HepG2 (cell line): ENCODE measurements around the gene TBC1D5. TPM values are rescaled to one million over a fixed set of nuclear protein-coding genes. Genes with fewer than 3 reads are reported as not detected.

Experiments
- ATAC-seq: fragments of 200-7000 bp; cut with Tn5 transposase; 3 replicates; pipeline ENCODE4 v1.9.1; 2020; ENCODE audit warnings: mild to moderate bottlenecking, moderate library complexity
- BruUV-seq: library from RNA; stranded (reverse); fragments of 400-500 nt; replicated peaks from 2 replicates; lab custom pipeline; 2021; lab: Mats Ljungman, UMichigan
- CTCF ChIA-PET: fragments of 300-600 bp; formaldehyde crosslinking; extraction: SDS; loops from one replicate; lab custom pipeline; 2021; ENCODE audit warnings: low total read pairs, inconsistent platforms, low intra/inter-chr PET ratio; lab: Yijun Ruan, JAX
- POLR2A ChIA-PET: fragments of 350-600 bp; sonication (Branson Sonifier 250); formaldehyde crosslinking; loops from one replicate; lab custom pipeline; 2020; ENCODE audit warnings: antibody characterized with exemption, inconsistent platforms; lab: Yijun Ruan, JAX
- DNase-seq: peaks from one replicate; pipeline ENCODE4 v3.0.0-alpha.2; 2015; ENCODE audit warnings: low spot score
- FAIRE-seq: peaks from 3 replicates; lab custom pipeline; 2011; peaks lifted over from hg19 to GRCh38; lab: Jason Lieb, UNC
- H2AFZ ChIP-seq: one replicate; pipeline ENCODE4 v1.6.1; 2011; ENCODE audit warnings: low read length, inconsistent platforms
- H3K27ac ChIP-seq: fragments of 300-600 bp; 3 replicates; pipeline ENCODE4 v1.8.0; 2011; ENCODE audit warnings: mixed run types, mild to moderate bottlenecking, mixed read lengths, low read length, inconsistent platforms; ENCODE audit not compliant: insufficient read depth; ENCODE audit errors: extremely low read length
- H3K27me3 ChIP-seq, 2 experiments: fragments of 200-600 bp in 1 of 2; 2 replicates in 1 of 2; 3 replicates in 1 of 2; pipeline versions ENCODE4 v1.6.0 to v1.8.0; 2011; ENCODE audit warnings: low read length in 2 of 2, mild to moderate bottlenecking in 2 of 2, moderate library complexity in 2 of 2, inconsistent platforms in 1 of 2; ENCODE audit not compliant: insufficient read depth in 2 of 2, control insufficient read depth in 1 of 2
- H3K36me3 ChIP-seq, 2 experiments: fragments of 200-600 bp in 1 of 2; replicated peaks in 1 of 2; 2 replicates in 1 of 2; 3 replicates in 1 of 2; pipeline versions ENCODE4 v1.5.1 to v1.8.0; 2011; ENCODE audit warnings: low read length in 2 of 2, inconsistent platforms in 1 of 2; ENCODE audit not compliant: insufficient read depth in 2 of 2, control insufficient read depth in 1 of 2
- H3K4me1 ChIP-seq: 2 replicates; pipeline ENCODE4 v1.5.1; 2012; ENCODE audit warnings: low read length, inconsistent platforms; ENCODE audit not compliant: insufficient read depth
- H3K4me2 ChIP-seq: 2 replicates; pipeline ENCODE4 v1.6.0; 2011; ENCODE audit warnings: low read depth, low read length, inconsistent platforms
- H3K4me3 ChIP-seq, 3 experiments: fragments of 200-600 bp in 1 of 3; sonication (generic), shearing (Covaris generic) in 1 of 3; replicated peaks in 1 of 3; 2 replicates each; pipeline ENCODE4 v1.5.1; 2011 to 2016; ENCODE audit warnings: low read length in 3 of 3, inconsistent platforms in 2 of 3, low read depth in 2 of 3, mild to moderate bottlenecking in 2 of 3, control low read depth in 1 of 3, mixed read lengths in 1 of 3; ENCODE audit not compliant: insufficient read depth in 1 of 3
- H3K79me2 ChIP-seq: one replicate; pipeline ENCODE4 v1.6.1; 2011; ENCODE audit warnings: low read length, inconsistent platforms; ENCODE audit not compliant: insufficient read depth
- H3K9ac ChIP-seq: 2 replicates; pipeline ENCODE4 v1.6.0; 2011; ENCODE audit warnings: mild to moderate bottlenecking, low read depth, low read length, inconsistent platforms; ENCODE audit not compliant: insufficient read depth
- H3K9me3 ChIP-seq: 2 replicates; pipeline ENCODE4 v1.5.1; 2012; ENCODE audit warnings: mild to moderate bottlenecking, low read length
- H4K20me1 ChIP-seq: 2 replicates; pipeline ENCODE4 v1.6.0; 2011; ENCODE audit warnings: inconsistent platforms, mild to moderate bottlenecking, low read length, moderate library complexity; ENCODE audit not compliant: insufficient read depth
- ARHGAP35 ChIP-seq: sonication (generic); formaldehyde crosslinking; IDR thresholded peaks from 2 replicates; pipeline ENCODE4 v1.9.0; 2022; ENCODE audit warnings: mild to moderate bottlenecking, inconsistent platforms, moderate library complexity, missing genetic modification reagents, borderline replicate concordance
- E2F5 ChIP-seq: sonication (generic); formaldehyde crosslinking; conservative IDR thresholded peaks from 2 replicates; pipeline ENCODE4 v1.4.0; 2020; ENCODE audit warnings: missing genetic modification reagents
- FOXA3 ChIP-seq: IDR thresholded peaks from 2 replicates; pipeline ENCODE4 v1.6.1; 2016; ENCODE audit warnings: missing genetic modification reagents, missing compliant biosample characterization
- GPN1 ChIP-seq: sonication (generic); formaldehyde crosslinking; IDR thresholded peaks from 2 replicates; pipeline ENCODE4 v1.5.1; 2020; ENCODE audit warnings: missing genetic modification reagents, borderline replicate concordance
- TBL1XR1 ChIP-seq: fragments of 150-350 bp; IDR thresholded peaks from 2 replicates; pipeline ENCODE4 v1.6.1; 2014; ENCODE audit warnings: borderline replicate concordance, low read length; ENCODE audit not compliant: partially characterized antibody
- XRCC5 ChIP-seq: fragments of 200-400 bp; formaldehyde crosslinking; optimal IDR thresholded peaks from 2 replicates; pipeline ENCODE3; 2017; ENCODE audit warnings: mild to moderate bottlenecking, low read length
- ZBED4 ChIP-seq: sonication (generic); formaldehyde crosslinking; IDR thresholded peaks from 2 replicates; pipeline ENCODE4 v1.4.0; 2020; ENCODE audit warnings: missing genetic modification reagents, borderline replicate concordance
- ZBTB8A ChIP-seq: sonication (generic); formaldehyde crosslinking; IDR thresholded peaks from 2 replicates; pipeline ENCODE4 v1.4.0; 2020; ENCODE audit warnings: mild to moderate bottlenecking, low read depth, missing genetic modification reagents, borderline replicate concordance
- ZNF24 ChIP-seq: fragments of 450-650 bp; IDR thresholded peaks from 2 replicates; pipeline ENCODE4 v1.6.1; 2017; ENCODE audit warnings: antibody characterized with exemption, mild to moderate bottlenecking
- ZNF552 ChIP-seq: sonication (generic); formaldehyde crosslinking; IDR thresholded peaks from 2 replicates; pipeline ENCODE4 v1.9.0; 2022; ENCODE audit warnings: missing genetic modification reagents, mild to moderate bottlenecking, borderline replicate concordance
- ZNF709 ChIP-seq: sonication (generic); formaldehyde crosslinking; IDR thresholded peaks from 2 replicates; pipeline ENCODE4 v1.5.0; 2020; ENCODE audit warnings: mild to moderate bottlenecking, missing genetic modification reagents
- ZNF780A ChIP-seq: sonication (generic); formaldehyde crosslinking; IDR thresholded peaks from 2 replicates; pipeline ENCODE4 v1.8.0; 2022; ENCODE audit warnings: mild to moderate bottlenecking, missing genetic modification reagents, moderate library complexity
- WGBS: methylation state at CpG from one replicate; pipeline ENCODE4 v1.1.6; 2017; ENCODE audit warnings: low lambda C conversion rate; 5-methylcytosine and 5-hydroxymethylcytosine counted together
- in situ Hi-C: cut with HindIII; loops from 2 replicates; pipeline ENCODE4 v1.10.0; 2017; ENCODE audit warnings: low pct_unique_long_range_greater_than_20kb; ENCODE audit not compliant: extremely low pct_ligation_motif_present
- intact Hi-C: fragments of 100-400 bp; cut with micrococcal nuclease; formaldehyde crosslinking; loops from one replicate; pipeline ENCODE4 v1.10.0; 2022; ENCODE audit not compliant: unreplicated experiment
- polyA plus RNA-seq, 8 experiments: library from polyadenylated mRNA; depleted of rRNA in 3 of 8; stranded (reverse) in 7 of 8; unstranded in 1 of 8; fragments of >200 nt; fragmentation: Illumina TruSeq in 4 of 8; extraction: Trizol in 4 of 8; gene quantifications; 2 replicates each; pipeline versions ENCODE4 v1.2.1 to v1.2.3, GENCODE V29; 2011 to 2016; ENCODE audit warnings: low read depth in 4 of 8, missing spikeins in 1 of 8, mixed read lengths in 1 of 8; ENCODE audit not compliant: insufficient read depth in 1 of 8
- total RNA-seq, 5 experiments: library from RNA; depleted of rRNA; stranded (reverse); fragments of >200 nt; fragmentation: Illumina TruSeq; extraction: Trizol; gene quantifications; 2 replicates each; pipeline ENCODE4 v1.2.3, GENCODE V29; 2016; ENCODE audit warnings: low read depth in 1 of 5
- TF ChIP-seq, protein P1 (sequence below): IDR thresholded peaks from 2 replicates; pipeline ENCODE4 v1.6.1; 2016

Gene TBC1D5
- total and polyA plus RNA-seq, 2 of the 13 experiments (the other 11 are each of a cell fraction or from before 2014, with no cell fraction given) = 19.2 to 33.3 TPM

GRCh38 chr3:17529677-17530076 lies 212.8 kb downstream of the TBC1D5 start:
- H2AFZ ChIP-seq = no peak overlapping the region
- H3K27me3 ChIP-seq = no peaks in the 10 kb centered on the region
- in situ Hi-C loops = no loop called here
- H3K4me1 ChIP-seq = no peaks in the 10 kb centered on the region
- no peaks in the 10 kb centered on the region for H4K20me1 ChIP-seq
- H3K36me3 ChIP-seq = no peaks in the 10 kb centered on the region
- no TSS peak for BruUV-seq
- TF ChIP-seq E2F5 (CRISPR knock-in tag) = no peak
- TF ChIP-seq ZBTB8A (CRISPR knock-in tag) = no peak
- no peak for TF ChIP-seq ZBED4
- no peak for TF ChIP-seq ZNF780A
- no peak for TF ChIP-seq TBL1XR1
- no peak for TF ChIP-seq ARHGAP35 (CRISPR knock-in tag)
- TF ChIP-seq, protein P1, sequence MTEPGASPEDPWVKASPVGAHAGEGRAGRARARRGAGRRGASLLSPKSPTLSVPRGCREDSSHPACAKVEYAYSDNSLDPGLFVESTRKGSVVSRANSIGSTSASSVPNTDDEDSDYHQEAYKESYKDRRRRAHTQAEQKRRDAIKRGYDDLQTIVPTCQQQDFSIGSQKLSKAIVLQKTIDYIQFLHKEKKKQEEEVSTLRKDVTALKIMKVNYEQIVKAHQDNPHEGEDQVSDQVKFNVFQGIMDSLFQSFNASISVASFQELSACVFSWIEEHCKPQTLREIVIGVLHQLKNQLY (CRISPR knock-in tag) = no peak
- TF ChIP-seq FOXA3 (CRISPR knock-in tag) = no peak
- no peak for TF ChIP-seq GPN1 (CRISPR knock-in tag)
- TF ChIP-seq ZNF24 = no peak
- no peak for TF ChIP-seq XRCC5
- no peak for TF ChIP-seq ZNF552 (CRISPR knock-in tag)
- no peak for TF ChIP-seq ZNF709 (CRISPR knock-in tag)
- TF ChIP-seq, all 625 proteins: peak for 0
- no peak for ATAC-seq
- no peak overlapping the region for H3K27ac ChIP-seq
- no peak for FAIRE-seq
- no peak overlapping the region for H3K9ac ChIP-seq
- no peak for DNase-seq
- intact Hi-C loops = no loop called here
- H3K9me3 ChIP-seq = no peaks in the 10 kb centered on the region
- no peaks in the 10 kb centered on the region for H3K79me2 ChIP-seq
- ChIA-PET POLR2A (no interaction called here), CTCF (no interaction called here)
- H3K4me3 ChIP-seq = no peak overlapping the region
- no peak overlapping the region for H3K4me2 ChIP-seq
- 98% methylated on average over 11 of the region's 11 CpGs for WGBS
